Endothelial cell (in vitro differentiated cells): ENCODE results near the gene PCARE. TPM values are rescaled to one million over a fixed set of nuclear protein-coding genes. Genes with fewer than 3 reads are reported as not detected.

Experiments
- DNase-seq: peaks from one replicate; pipeline ENCODE4 v3.0.0; 2021; ENCODE audit warnings: low spot score
- H3K27ac Mint-ChIP-seq: one replicate; pipeline ENCODE4 v1.8.0; 2021; ENCODE audit warnings: mixed read lengths, inconsistent platforms; ENCODE audit not compliant: unreplicated experiment
- H3K27me3 Mint-ChIP-seq: one replicate; pipeline ENCODE4 v1.8.0; 2021; ENCODE audit warnings: mild to moderate bottlenecking, moderate library complexity, mixed read lengths, inconsistent platforms; ENCODE audit not compliant: unreplicated experiment
- H3K36me3 Mint-ChIP-seq: one replicate; pipeline ENCODE4 v1.8.0; 2021; ENCODE audit warnings: mild to moderate bottlenecking, low read depth, mixed read lengths, inconsistent platforms; ENCODE audit not compliant: unreplicated experiment
- H3K4me1 Mint-ChIP-seq: one replicate; pipeline ENCODE4 v1.8.0; 2021; ENCODE audit warnings: mild to moderate bottlenecking, mixed read lengths, inconsistent platforms; ENCODE audit not compliant: unreplicated experiment
- H3K4me3 Mint-ChIP-seq: one replicate; pipeline ENCODE4 v1.8.0; 2021; ENCODE audit warnings: mild to moderate bottlenecking, mixed read lengths, inconsistent platforms; ENCODE audit not compliant: unreplicated experiment
- H3K9me3 Mint-ChIP-seq: one replicate; pipeline ENCODE4 v1.8.0; 2021; ENCODE audit warnings: mixed read lengths, inconsistent platforms; ENCODE audit not compliant: unreplicated experiment
- CTCF ChIP-seq: fragments of 200-600 bp; sonication (generic); IDR thresholded peaks from one replicate; pipeline ENCODE4 v1.5.0; 2021; ENCODE audit warnings: antibody characterized with exemption; ENCODE audit not compliant: unreplicated experiment
- total RNA-seq: library from RNA; stranded (reverse); fragmentation: NEBNext Ultra II Directional; extraction: Animal tissue kit (Norgen Biotek cat#: 25700); gene quantifications from one replicate; pipeline ENCODE4 v1.2.1, GENCODE V29; 2021; ENCODE audit not compliant: unreplicated experiment

Gene PCARE
- total RNA-seq, 1 donor from 2014 or later, result not detected

- Mint-ChIP-seq H3K4me1 (peaks cover 13% of the 10 kb centered on the region), H3K27me3 (peaks cover 1% of the 10 kb centered on the region), H3K36me3 (no peaks in the 10 kb centered on the region), H3K27ac (no peak overlapping the region), H3K4me3 (no peak overlapping the region), H3K9me3 (no peaks in the 10 kb centered on the region)
- DNase-seq, result no peak
- TF ChIP-seq CTCF, result no peak
These were observed 39.1 kb downstream of the PCARE start for GRCh38 chr2:29035016-29035745.

- peaks cover 1% of the 10 kb centered on the region for H3K27me3 Mint-ChIP-seq
- no peaks in the 10 kb centered on the region for H3K9me3 Mint-ChIP-seq
- TF ChIP-seq CTCF, result no peak
- H3K4me1 Mint-ChIP-seq, result peaks cover 13% of the 10 kb centered on the region
- no peaks in the 10 kb centered on the region for H3K36me3 Mint-ChIP-seq
- no peak for DNase-seq
- H3K4me3 Mint-ChIP-seq, result no peak overlapping the region
- no peak overlapping the region for H3K27ac Mint-ChIP-seq
These were observed 40.7 kb downstream of the PCARE start for GRCh38 chr2:29033656-29034055.

- peaks cover 1% of the 10 kb centered on the region for H3K27me3 Mint-ChIP-seq
- H3K27ac Mint-ChIP-seq, result no peak overlapping the region
- H3K4me3 Mint-ChIP-seq, result no peak overlapping the region
- no peaks in the 10 kb centered on the region for H3K9me3 Mint-ChIP-seq
- no peak for TF ChIP-seq CTCF
- DNase-seq, result no peak
- peaks cover 13% of the 10 kb centered on the region for H3K4me1 Mint-ChIP-seq
- no peaks in the 10 kb centered on the region for H3K36me3 Mint-ChIP-seq
These were observed 41.2 kb downstream of the PCARE start for GRCh38 chr2:29033172-29033571.

GRCh38 chr2:29032189-29032588 lies 42.1 kb downstream of the PCARE start:
- TF ChIP-seq CTCF, result no peak
- peaks cover 3% of the 10 kb centered on the region for H3K27me3 Mint-ChIP-seq
- no peak overlapping the region for H3K27ac Mint-ChIP-seq
- no peaks in the 10 kb centered on the region for H3K9me3 Mint-ChIP-seq
- H3K36me3 Mint-ChIP-seq, result no peaks in the 10 kb centered on the region
- DNase-seq, result no peak
- peaks cover 13% of the 10 kb centered on the region for H3K4me1 Mint-ChIP-seq
- H3K4me3 Mint-ChIP-seq, result peak overlapping the region; percentile 2

GRCh38 chr2:29031046-29031445 lies 43.3 kb downstream of the PCARE start:
- no peak for TF ChIP-seq CTCF
- H3K4me3 Mint-ChIP-seq, result no peak overlapping the region

More at GRCh38 chr2:29031046-29031445, 43.3 kb downstream of the PCARE start:
- Mint-ChIP-seq H3K27me3 (peaks cover 3% of the 10 kb centered on the region), H3K9me3 (no peaks in the 10 kb centered on the region), H3K27ac (no peak overlapping the region), H3K4me1 (peaks cover 13% of the 10 kb centered on the region), H3K36me3 (no peaks in the 10 kb centered on the region)
- no peak for DNase-seq
